ENCODE data around the gene SART3.

SART3 gene

GRCh38 chr12:108547686-108548085 is 13.3 kb downstream of the SART3 start:
- TF ChIP-seq, protein P1, sequence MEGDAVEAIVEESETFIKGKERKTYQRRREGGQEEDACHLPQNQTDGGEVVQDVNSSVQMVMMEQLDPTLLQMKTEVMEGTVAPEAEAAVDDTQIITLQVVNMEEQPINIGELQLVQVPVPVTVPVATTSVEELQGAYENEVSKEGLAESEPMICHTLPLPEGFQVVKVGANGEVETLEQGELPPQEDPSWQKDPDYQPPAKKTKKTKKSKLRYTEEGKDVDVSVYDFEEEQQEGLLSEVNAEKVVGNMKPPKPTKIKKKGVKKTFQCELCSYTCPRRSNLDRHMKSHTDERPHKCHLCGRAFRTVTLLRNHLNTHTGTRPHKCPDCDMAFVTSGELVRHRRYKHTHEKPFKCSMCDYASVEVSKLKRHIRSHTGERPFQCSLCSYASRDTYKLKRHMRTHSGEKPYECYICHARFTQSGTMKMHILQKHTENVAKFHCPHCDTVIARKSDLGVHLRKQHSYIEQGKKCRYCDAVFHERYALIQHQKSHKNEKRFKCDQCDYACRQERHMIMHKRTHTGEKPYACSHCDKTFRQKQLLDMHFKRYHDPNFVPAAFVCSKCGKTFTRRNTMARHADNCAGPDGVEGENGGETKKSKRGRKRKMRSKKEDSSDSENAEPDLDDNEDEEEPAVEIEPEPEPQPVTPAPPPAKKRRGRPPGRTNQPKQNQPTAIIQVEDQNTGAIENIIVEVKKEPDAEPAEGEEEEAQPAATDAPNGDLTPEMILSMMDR (IDR thresholded peaks at IDR 0.05), result no peak

DNA sequence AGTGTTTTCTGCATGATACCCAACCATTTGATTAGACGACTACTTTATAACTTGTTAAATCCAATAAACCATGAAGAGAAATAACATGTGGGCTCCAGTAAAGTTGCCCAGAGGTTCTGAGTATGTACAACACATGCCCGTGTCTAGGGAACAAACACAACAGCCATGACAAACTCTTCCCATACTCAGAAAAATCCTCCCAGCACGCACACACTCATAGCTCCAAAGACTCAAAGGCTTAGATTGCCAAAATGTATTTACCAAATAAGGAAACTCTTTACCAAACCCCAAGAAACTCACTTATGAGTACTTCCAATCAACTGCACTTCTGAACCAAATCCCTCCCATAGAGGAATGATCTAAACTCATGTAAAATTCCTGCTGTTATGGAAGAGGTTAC is 17.3 kb downstream of the SART3 start:
- TF ChIP-seq, protein P1 (IDR thresholded peaks at IDR 0.05), result no peak

DNA sequence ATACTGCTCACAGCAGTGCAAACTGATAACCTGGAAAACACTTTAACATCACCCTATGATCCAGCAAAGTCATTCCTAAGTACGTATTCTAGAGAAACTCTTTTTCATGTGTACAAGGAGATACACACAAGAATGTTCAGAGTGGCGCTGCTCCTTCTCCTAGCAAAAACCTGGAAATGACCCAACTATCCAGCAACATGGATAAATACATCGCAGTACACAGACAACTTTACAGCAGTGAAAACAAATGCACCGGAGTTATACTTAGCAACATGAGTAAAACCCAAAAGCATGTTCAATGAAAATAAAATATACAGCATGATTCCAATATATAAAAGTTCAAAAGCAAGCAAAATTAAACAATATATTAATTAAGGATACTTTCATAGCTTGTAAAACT is 18.7 kb downstream of the SART3 start:
- TF ChIP-seq, protein P1 (IDR thresholded peaks at IDR 0.05), result no peak

GRCh38 chr12:108538616-108539195 is 22.3 kb downstream of the SART3 start:
- TF ChIP-seq, protein P1 (IDR thresholded peaks at IDR 0.05), result no peak

DNA sequence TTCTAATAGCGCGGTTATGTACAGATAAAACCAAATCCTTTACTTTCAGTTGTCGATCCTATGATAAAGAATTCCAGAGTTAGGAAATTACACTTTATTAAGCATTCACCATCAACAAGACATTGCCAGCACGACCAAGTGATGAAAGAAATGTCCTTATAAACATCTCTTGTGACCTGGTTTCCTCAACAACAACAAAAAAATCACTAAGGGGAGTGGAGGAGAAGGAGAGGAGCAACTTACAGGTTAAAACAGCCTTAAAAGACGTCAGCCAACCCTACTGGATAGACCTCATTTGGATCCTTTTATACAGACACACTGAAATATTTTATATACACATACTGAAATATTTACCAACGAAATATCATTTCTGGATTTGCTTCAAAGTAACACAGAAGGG is 22.8 kb downstream of the SART3 start:
- TF ChIP-seq, protein P1 (IDR thresholded peaks at IDR 0.05), result no peak

- TF ChIP-seq, protein P1 (IDR thresholded peaks at IDR 0.05), result no peak
Observed at GRCh38 chr12:108531929-108532848, 28.8 kb downstream of the SART3 start.

- TF ChIP-seq, protein P1 (IDR thresholded peaks at IDR 0.05), result no peak
Observed at GRCh38 chr12:108530161-108530560, 30.8 kb downstream of the SART3 start.

All from LNCAP (cell line).